M059J (cell line): ENCODE results near the gene ANOS1. TPM values are rescaled to one million over a fixed set of nuclear protein-coding genes. Genes with fewer than 3 reads are reported as not detected.
A peak's percentile ranks its signal among the peaks of the same experiment; 100 is the strongest.

Source experiments
- DNase-seq: peaks from one replicate; pipeline ENCODE4 v3.0.0-alpha.2; 2012; ENCODE audit warnings: low read depth
- total RNA-seq: library from RNA; depleted of rRNA; stranded (reverse); fragments of >200 nt; shearing (Covaris generic); gene quantifications from 2 replicates; pipeline ENCODE4 v1.2.3, GENCODE V29; 2014

ANOS1 gene
- total RNA-seq, 1 experiment from 2014 or later, result 1.0 TPM

GRCh38 chrX:8714164-8714563 is 17.8 kb downstream of the ANOS1 start:
- no peak for DNase-seq

DNA sequence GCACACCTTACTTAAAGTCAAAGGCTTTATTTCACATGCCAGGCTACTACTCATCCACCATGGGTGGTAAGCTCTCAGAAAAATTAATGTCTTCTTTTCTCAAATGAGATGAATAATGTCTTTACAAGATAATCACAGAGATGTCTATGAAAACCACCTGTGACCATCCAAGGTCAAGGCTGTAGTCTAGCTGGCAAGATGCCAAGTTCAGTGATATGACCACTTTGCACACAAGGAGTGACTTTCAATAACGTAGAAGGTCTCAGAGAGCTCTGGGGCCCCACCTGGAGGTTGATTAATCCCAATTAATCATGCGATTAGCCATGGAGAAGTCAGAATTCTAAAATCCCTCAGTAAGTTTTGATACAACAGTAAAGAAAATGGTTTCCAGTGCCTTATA is 20.5 kb downstream of the ANOS1 start:
- no peak for DNase-seq

DNA sequence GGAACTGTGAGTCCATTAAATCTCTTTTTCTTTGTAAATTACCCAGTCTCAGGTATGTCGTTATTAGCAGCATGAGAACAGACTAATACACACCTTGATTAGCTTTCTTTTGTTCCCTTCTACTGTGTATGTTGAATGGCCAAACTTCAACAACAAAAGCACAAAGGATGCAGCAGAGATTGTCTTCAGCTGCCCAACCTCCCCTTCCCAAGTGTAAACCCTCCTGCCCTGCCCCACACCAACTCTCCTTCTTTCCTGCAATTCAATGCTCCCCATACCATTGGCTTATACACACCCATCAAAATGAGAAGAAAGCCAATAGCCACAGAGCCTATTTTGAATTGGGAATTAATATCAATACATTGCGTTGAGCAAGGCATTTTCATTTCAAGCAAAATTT is 27.8 kb downstream of the ANOS1 start:
- no peak for DNase-seq

DNA sequence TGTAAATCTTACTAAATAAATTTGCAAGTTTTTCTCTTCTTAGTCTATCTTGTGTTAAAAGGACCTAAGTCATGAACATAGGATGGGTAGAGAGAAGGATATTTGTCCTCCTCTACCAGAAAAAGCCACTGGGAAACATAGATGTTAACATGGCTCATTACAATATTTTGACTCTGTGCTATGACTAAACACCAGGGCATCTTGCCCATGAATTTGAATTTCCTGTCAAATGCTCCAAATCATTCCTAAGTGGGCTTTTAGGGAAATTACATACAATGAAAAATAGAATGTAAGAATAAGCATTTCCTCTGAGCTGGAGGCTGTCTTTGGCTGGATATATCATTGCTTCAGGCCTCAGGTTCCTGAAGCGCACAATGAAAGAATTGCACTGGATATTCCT is 39.1 kb downstream of the ANOS1 start:
- no peak for DNase-seq

DNA sequence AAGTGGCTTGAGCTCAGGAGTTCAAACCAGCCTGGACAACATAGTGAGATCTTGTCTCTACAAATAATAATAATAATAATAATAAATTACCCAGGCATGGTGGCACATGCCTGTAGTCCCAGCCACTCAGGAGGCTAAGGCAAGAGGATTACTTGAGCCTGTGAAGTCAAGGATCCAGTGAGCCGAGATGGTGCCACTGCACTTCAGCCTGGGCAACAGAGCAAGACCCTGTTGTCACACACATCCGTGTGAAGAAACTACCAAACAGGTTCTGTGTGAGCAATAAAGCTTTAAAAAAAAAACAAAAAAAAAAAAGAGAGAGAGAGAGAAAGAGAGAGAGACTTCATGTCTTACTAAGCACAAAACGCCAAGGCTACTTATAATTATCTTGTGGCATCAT is 42.5 kb downstream of the ANOS1 start:
- DNase-seq, result no peak

- DNase-seq, result no peak
Observed at GRCh38 chrX:8688776-8689175, 43.2 kb downstream of the ANOS1 start.

DNA sequence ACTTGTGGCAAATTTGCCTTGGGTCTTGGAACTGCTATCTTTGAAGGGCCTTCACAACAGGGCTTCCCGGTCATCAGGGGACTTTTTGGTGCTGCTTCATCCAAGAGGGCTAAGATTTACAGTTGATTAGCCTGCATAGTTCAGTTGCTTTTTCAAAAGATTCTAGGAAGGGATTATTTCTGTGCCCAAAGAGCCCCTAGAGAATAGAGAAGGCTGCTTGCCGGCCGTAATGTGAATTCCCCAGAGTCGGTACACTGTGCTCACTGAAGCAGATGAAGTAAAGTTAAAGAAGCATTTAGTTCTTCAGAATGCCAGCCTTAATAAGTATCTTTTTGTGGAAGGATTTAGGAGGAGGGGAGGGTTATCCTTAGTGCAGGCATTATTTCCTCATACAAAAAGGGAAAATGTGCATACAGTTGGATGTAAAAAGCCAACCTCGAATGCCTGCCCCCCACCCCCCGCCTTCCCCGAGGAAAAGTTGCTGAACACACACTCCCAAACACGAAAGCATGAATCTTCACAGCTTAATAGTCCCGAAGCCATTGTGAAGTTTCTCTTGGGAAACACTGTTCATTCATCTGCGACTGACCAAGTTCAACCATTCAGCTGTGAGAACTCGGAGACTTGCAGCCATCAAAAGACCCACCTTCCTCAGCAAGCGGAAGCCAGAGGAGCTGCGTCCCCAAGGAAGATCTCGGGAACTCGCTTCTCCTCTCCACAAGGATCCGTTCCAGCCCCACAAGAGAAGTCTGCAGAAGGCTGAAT is 47.6 kb downstream of the ANOS1 start:
- DNase-seq, result no peak

DNA sequence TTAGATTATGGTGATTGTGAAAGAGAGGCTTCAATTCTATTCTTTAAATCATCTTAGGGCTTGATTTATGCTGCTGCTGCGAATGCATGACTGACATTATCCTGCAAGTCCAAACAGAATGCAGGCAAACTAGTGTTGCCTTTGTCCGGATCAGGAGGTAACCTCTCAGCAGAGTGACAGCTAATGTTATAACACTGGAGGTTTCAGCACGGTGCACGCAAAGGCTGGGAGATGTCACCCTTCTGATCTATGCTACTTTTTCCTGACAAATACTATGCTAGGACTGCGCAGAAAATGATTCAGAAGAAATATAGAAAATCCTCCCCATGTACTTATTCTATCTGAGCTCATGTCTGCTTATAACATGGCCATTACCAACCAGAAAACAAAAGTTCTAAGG is 48.2 kb downstream of the ANOS1 start:
- DNase-seq, result no peak

GRCh38 chrX:8679550-8679949 is 52.4 kb downstream of the ANOS1 start:
- DNase-seq, result no peak

GRCh38 chrX:8675006-8675630 is 56.8 kb downstream of the ANOS1 start:
- no peak for DNase-seq

DNA sequence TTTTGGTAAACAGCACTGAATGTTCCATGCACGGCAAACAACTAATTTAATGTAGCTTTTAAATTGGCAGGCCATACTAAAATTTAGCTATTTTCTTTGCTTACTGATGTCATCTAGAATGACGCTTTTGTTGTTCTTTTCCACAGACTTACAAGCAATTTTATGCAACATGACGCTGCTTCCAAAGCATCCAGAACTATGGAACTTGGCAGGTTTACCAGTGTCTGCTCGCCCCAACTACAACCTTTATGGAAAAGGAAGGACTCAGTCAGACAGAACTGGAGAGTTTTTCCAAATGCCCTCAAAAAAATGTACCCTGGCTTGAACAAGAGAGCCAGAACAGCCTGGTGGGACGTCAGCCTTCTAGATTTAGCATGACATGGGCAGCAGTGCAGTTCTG is 58.7 kb downstream of the ANOS1 start:
- DNase-seq, result peak; percentile 6

- no peak for DNase-seq
Observed at GRCh38 chrX:8672176-8672575, 59.8 kb downstream of the ANOS1 start.

GRCh38 chrX:8668813-8669212 is 63.1 kb downstream of the ANOS1 start:
- no peak for DNase-seq

DNA sequence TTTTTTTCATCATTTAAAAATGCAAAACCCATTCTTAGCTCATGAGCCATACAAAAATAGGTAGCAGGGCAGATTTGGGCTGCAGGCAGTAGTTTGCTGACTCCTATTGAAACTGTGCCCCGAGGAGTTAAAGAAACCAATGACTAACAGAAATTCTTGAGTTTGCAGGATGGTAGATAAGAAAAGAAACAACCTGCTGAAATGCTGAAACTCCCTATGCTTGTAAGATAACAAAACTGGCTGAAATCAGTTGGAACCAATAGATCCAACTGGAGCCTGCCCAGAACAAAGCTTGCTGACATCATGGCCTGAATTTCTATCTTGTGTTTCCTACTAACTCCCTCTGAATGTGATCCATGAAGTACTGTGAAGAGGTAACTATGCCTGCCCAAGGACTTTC is 68.6 kb downstream of the ANOS1 start:
- DNase-seq, result no peak

DNA sequence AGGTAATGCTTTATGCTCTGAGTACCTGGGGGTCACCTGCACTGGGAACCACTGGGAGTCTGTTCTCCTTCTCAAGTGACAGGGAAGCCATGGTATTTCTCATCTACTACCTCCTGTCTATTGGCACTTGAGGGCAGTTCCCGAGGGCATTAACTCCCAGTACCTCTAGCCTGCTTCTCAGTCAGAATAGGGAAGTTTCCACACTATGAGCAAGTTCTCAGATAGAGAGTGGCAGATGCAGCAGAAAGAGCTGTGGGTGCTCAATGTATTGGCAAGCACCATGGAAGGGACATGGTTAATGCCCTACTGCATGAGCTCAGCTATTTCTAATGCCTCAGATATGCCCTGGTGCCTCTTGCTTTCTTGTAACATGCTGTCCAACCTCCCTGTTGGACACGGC is 74.1 kb downstream of the ANOS1 start:
- DNase-seq, result no peak

GRCh38 chrX:8653956-8654355 is 78.0 kb downstream of the ANOS1 start:
- DNase-seq, result no peak

DNA sequence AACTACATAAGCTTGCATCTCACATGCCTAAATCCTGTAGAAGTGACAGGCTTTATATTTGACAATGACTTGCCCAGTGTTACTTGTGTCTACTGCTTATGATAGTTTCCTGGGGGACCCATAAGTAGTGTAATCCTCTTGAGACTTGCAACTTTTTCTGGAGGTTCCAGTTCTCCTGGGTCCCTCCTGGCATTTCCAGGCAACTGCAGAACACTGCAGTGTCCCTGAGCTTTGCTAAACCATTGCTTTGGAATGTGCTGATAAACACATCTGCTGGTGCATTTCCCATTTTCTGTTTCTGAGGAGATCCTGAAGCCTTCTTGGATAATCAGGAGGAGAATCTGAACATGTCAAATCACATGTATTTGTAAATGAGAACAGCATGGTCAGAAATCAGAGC is 82.0 kb downstream of the ANOS1 start:
- DNase-seq, result no peak

DNA sequence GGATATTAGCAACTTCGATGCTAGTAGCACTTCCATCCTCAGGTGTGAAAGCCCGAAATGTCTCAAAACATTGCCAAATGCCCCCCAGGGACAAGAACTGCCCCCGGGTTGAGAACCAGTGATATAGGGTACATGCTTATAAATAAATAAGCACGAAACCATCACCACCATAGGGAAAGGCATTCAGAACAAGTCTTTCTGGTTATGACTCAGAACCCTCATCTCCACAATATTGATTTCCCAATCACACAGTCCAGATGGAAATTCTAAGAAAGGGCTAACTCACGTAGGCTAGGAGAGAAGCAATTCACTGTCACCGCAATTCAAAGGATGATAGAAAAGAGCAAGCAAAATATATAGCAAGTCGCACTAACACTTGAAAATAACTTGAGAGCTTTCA is 84.8 kb downstream of the ANOS1 start:
- no peak for DNase-seq

GRCh38 chrX:8639949-8640475 is 91.9 kb downstream of the ANOS1 start:
- DNase-seq, result no peak

- no peak for DNase-seq
Observed at GRCh38 chrX:8636497-8636896, 95.4 kb downstream of the ANOS1 start.

DNA sequence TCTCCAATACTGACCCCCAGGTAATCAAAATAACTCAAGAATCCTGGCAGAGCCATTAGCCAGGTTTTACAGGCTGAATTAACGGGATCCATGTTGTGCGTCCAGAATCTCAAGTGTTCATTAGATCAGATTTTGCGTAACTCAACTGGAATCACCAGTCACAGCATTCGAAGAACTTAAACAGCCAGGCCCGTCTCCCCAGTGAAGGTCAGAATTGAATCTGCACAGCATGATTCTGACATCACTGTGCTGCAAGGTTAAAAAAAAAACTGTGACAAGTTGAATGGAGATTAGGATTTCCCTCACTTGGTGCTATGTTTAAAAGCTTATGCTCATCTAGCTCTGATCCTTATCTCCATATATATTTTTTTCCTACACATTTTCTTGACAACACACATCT is 96.1 kb downstream of the ANOS1 start:
- no peak for DNase-seq

DNA sequence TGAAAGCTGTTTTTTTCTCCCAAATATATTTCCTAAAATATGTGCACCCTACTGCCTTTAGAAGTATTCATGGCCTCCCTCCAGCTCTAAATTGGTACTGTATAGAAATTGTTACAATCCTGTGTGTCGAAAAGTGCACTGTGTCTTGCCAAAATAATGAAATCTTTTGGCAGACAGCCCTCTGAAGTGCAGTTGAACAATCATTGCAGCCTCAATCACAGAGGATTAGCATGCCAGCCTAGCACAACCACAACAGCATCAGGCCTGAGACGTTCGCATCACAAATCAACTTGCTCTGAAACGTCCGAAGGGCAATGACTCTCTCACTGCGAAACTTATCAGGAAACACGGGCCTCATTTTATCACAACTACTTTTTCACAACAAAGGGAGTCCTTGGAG is 99.0 kb downstream of the ANOS1 start:
- DNase-seq, result no peak

GRCh38 chrX:8629871-8630270 is 102.1 kb downstream of the ANOS1 start:
- DNase-seq, result peak; percentile 63

DNA sequence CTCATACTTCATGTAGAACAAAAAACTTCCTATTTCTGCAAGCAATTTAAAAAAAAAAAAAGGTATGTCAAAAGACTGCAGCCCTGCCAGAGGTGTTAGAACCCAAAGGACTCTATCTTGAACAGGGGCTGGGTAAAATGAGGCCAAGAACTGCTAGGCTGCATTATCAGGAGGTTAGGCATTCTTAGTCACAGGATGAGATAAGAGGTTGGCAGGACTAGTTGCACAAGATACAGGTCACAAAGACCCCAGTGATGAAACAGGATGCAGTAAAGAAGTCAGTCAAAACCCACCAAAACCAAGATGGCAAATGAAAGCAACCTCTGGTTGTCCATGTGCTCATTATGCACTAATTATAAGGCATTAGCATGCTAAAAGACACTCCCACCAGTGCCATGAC is 104.1 kb downstream of the ANOS1 start:
- DNase-seq, result no peak
